ENCODE results near the gene CCDC51.
"Not testable (repeated sequence)": the region's sequence is repeated elsewhere in the genome, so short reads cannot be mapped to it uniquely, and the experiment has no call there.

The CCDC51 gene

DNA sequence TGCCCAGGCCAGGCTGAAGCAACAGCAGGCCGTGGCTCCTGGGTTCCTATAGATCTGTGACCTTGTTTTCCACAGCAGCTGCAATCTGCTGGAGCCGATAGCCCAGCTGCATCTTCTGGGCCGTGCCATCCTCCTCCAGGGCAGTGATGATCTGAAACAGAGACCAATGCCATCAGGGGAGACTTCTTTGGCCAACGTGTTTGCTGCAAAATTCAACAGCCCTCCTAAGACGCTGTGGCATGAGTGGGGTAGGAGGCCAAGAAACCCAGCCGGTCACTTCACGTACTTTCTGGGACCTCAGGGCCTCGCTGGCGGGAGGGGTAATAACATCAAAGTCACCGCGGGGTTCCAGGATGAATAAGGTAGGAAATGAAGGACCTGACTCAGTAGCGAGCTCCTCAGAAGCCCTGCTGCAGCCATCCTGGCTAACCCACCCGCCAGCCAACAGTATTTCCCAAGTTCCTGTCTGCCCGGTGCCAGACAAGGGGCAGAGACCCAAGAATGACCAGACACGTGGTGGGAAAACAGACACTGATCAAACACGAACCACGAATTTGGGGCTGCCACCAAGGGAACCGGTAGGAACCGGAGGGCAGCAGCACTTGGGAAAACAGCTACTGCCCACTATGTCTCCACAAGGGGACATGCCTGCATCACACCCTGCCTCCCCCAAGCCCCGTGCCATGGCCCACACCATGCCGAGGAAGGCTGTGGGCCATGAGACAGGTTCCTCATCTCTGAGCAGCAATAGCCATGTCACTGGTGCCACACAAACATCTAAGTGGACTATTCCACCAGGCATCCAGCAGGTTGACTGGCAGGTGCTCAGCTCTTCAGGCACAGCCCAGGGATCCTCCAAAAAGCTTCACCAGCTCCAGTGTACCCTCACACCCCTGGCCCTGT, 35.2 kb downstream of the CCDC51 start:
- DNase-seq: no peak

GRCh38 chr3:48403533-48404439, 36.1 kb downstream of the CCDC51 start:
- DNase-seq: no peak

- DNase-seq: no peak
Observed at GRCh38 chr3:48402907-48403306, 37.0 kb downstream of the CCDC51 start.

DNA sequence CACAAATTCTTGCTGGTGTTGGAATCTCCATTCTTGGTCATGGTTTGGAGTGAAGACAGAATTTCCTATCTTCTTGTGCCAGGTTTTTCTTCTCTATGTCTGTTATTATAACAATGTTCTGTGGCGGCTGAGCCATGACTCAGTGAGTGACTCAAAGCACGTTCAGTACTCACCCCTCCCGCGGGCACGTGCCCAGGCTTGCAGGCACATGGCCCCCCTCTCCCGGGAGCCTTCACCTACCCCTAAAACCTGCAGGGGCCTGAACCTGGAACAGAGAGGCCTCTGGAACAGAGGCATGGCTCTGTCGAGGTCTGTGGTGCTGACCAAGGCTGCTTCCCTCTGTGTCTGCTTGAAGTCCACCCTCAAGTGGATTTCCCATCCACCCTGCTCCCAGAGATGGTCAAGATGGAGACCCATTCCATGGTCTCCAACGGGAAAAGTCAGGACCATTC, 37.6 kb downstream of the CCDC51 start:
- DNase-seq: peak; percentile 78

DNA sequence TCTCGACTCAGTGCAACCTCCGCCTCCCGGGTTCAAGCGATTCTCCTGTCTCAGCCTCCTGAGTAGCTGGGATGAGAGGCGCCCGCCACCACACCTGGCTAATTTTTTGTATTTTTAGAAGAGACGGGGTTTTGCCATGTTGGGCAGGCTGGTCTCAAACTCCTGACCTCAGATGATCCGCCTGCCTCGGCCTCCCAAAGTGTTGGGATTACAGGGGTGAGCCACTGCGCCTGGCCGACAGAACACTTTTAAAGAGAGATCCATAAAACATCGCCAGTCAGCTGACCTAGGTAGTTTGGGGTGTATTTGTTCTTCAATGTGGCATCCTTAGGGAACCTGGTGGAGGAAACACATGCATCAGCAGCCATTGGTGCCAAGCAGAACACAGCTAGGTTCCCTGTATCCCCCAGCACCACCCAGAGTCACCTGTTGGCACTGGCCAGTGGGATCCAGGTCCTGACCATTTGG, 38.5 kb downstream of the CCDC51 start:
- not testable (repeated sequence) for DNase-seq

- no peak for DNase-seq
Observed at GRCh38 chr3:48400824-48401433, 39.0 kb downstream of the CCDC51 start.

DNA sequence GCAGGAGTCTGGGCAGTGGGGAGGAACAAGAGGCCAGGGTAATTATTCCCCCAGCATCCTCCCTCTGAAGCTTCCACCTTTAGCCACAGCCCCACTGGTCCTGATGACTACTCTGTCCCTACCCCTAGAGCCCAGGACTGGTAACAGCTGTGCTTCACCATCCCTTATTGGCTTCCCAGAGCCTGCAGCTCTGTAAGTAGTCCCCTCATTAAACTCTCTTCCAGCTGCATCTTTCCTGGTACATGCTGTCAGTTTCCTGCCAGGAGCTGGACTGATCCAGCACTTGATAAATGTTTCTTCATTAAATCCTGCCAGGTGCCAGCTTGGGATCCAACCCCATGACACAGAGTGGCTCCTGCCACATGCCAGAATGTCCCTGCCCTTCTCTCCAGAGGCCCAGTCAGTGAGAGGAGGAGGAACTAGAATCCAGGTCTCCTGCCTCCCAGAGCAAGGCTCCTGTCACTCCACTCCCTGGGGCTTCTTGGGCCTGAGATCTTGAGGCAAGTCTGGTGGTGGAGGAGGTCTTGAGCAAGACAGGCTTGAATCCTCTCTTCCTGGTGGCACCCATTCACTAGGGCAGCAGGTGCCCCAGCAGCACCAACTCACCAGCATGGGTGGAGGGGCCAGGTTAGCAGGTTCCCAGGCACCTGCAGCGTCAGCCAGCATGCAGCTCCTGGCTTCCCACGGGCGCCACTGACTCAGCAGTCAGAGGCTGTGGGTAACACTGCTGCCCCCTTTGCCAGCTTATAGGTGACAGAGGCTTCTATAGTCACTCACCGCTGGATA, 40.3 kb downstream of the CCDC51 start:
- no peak for DNase-seq

DNA sequence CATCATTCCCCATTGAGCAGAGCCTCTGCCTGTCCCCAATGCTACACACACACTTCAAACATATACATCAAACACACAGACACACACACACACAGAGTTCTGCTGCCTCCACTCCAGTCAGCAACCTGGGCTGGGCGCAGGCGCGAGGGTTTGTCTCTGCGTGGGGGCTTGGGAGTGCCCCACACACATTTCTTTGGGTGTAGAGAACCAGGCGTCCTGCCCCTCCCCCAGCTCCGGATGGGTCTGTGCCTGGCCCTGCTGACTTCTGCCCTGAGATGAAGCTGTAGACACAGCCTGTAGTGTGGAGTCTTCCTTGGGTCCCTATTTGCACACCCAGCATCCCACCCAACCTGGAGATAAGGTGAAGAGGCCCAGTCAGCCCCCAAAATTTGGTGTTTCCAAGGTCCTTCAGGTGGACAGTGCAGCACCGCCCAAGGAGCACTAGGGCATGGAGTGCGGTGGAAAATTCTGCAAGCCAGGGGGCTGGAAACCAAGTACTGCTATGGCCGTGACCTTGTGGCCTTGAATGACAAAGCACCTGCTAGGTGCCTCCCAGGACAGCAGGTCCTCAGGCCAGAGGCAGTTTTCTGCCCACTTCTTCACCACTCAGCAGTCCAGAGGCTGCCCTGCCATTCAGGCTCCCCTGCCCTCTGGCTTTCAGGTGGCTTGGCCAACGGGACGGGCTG, 41.1 kb downstream of the CCDC51 start:
- DNase-seq: no peak

DNA sequence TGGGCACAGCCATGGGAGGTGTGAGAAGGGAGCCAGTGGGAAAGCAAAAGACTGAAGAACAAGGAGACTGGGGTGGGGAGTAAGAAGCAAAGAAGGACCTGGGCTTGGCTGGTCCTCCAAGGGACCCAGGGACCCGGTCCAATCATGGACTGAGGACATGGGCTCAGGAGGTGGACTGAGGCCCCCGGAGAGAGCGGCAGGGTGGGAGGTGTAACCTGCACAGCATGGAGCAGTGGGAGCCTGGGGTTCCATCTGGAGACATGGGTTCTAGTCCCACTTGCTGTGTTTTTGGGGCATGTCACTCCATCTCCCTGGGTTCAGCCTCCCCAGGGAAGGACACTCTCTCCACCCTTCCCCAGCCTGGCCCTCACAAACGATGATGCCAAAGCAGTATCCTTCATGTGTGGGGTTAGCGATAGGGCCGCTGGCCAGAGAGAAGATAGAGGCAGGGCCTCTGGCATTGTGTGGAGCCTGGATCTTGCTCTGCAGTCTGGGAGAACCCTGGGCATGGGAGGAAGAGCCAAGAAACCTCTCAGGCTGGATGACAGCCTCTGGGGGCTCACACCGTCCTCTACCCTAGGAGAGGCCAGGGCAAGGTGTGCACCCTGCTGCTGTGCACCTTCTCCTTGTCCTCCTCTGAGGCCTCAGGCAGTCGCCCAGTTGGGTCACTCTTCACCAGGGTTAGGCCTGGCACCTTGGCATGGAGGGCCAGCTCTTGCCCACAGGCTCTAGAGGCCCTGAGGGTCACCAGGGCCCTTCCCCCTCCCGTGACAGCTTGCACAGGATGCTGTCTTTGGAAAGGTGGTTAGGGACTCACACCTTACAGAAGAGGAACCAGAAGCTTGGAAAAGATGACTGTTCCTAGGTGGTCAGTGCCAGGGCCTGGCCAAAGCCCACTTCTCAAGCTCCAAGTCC, 41.9 kb downstream of the CCDC51 start:
- DNase-seq: no peak

DNA sequence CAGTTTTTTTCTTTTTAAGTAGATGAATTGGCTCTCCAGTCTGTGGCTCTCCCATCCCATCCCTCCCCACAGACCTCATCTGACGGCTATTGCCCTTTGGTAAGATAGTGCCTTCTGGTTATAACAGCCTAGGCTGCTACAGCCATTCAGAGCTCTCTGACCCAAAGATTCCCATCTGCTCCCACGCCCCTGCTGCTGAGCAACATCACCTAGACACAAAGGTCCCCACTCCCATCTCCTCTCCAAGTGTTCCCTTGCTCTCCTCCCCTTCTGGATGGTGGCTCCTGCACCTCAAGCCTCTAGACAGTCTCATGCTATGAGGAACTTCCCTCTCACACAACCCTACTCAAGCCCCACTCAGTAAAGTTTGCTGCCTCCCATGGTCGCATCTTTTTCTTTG, 44.2 kb downstream of the CCDC51 start:
- no peak for DNase-seq

DNA sequence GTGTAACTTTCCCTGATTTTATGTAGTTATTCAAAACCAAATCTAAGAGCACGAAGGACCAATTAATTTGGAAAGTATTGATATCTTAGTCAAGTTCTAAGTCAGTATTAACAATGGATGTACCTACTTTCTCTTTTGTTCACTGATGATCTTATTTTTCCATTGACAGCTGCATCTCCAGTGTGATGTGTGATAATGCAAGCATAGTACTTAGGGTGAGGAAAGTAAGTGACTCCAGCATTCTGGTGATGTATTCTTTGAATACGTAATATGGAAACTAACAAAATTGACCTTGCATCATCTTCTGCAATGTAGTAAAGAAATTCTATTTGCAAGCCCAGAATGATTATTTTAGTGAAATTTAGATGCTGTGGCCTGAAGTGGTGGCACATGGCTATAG, 45.5 kb downstream of the CCDC51 start:
- no peak for DNase-seq

DNA sequence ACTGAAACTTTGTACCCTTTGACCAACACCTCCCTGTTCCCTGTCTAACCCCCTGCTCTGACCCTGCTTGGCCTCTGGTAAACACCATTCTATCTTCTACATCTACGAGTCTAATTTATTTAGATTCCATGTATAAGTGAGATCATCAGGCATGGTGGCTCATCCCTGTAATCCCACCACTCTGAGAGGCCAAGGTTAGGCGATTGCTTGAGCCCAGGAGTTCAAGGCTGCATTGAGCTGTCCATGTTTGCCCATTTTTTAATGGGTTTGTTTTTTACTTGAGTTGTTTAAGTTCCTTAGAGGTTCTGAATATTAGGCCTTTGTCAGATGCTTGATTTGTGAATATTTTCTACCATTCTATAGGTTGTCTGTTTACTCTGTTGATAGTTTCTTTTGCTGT, 51.0 kb downstream of the CCDC51 start:
- no peak for DNase-seq

- DNase-seq: no peak
Observed at GRCh38 chr3:48387634-48388033, 52.3 kb downstream of the CCDC51 start.

All from amniotic stem cell (primary cell).